Fibroblast of mammary gland (primary cell): ENCODE measurements around the gene NCAPD3.

Experiments used
- DNase-seq: peaks from one replicate; pipeline ENCODE4 v3.0.0-alpha.2; 2010; ENCODE audit warnings: low read depth
- H3K4me3 ChIP-seq: 2 replicates; pipeline ENCODE4 v1.5.1; 2011; ENCODE audit warnings: low read depth, mild to moderate bottlenecking, low read length, moderate library complexity; ENCODE audit not compliant: control insufficient read depth
- CTCF ChIP-seq: conservative IDR thresholded peaks from 2 replicates; pipeline ENCODE4 v1.5.1; 2011; ENCODE audit warnings: low read depth, low read length, inconsistent platforms; ENCODE audit not compliant: control insufficient read depth, insufficient read depth

NCAPD3 gene

GRCh38 chr11:134170177-134170918 is 53.4 kb downstream of the NCAPD3 start:
- no peak for DNase-seq
- TF ChIP-seq CTCF = no peak
- H3K4me3 ChIP-seq = no peak overlapping the region

- TF ChIP-seq CTCF = no peak
- H3K4me3 ChIP-seq = no peak overlapping the region
- DNase-seq = no peak
These were observed 59.0 kb downstream of the NCAPD3 start for GRCh38 chr11:134164490-134165370.

- TF ChIP-seq CTCF = no peak
- no peak for DNase-seq
- H3K4me3 ChIP-seq = no peak overlapping the region
These were observed 64.1 kb downstream of the NCAPD3 start for GRCh38 chr11:134159652-134160051.

- DNase-seq = no peak
- no peak overlapping the region for H3K4me3 ChIP-seq
- no peak for TF ChIP-seq CTCF
These were observed 65.7 kb downstream of the NCAPD3 start for GRCh38 chr11:134158023-134158422.

GRCh38 chr11:134157451-134157850 is 66.3 kb downstream of the NCAPD3 start:
- no peak for DNase-seq
- H3K4me3 ChIP-seq = no peak overlapping the region
- no peak for TF ChIP-seq CTCF

GRCh38 chr11:134155946-134156865 is 67.6 kb downstream of the NCAPD3 start:
- no peak overlapping the region for H3K4me3 ChIP-seq
- no peak for DNase-seq
- TF ChIP-seq CTCF = no peak
